ENCODE measurements around the gene SDSL.
A peak's percentile ranks its signal among the peaks of the same experiment; 100 is the strongest.

Gene SDSL, protein sequence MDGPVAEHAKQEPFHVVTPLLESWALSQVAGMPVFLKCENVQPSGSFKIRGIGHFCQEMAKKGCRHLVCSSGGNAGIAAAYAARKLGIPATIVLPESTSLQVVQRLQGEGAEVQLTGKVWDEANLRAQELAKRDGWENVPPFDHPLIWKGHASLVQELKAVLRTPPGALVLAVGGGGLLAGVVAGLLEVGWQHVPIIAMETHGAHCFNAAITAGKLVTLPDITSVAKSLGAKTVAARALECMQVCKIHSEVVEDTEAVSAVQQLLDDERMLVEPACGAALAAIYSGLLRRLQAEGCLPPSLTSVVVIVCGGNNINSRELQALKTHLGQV

DNA sequence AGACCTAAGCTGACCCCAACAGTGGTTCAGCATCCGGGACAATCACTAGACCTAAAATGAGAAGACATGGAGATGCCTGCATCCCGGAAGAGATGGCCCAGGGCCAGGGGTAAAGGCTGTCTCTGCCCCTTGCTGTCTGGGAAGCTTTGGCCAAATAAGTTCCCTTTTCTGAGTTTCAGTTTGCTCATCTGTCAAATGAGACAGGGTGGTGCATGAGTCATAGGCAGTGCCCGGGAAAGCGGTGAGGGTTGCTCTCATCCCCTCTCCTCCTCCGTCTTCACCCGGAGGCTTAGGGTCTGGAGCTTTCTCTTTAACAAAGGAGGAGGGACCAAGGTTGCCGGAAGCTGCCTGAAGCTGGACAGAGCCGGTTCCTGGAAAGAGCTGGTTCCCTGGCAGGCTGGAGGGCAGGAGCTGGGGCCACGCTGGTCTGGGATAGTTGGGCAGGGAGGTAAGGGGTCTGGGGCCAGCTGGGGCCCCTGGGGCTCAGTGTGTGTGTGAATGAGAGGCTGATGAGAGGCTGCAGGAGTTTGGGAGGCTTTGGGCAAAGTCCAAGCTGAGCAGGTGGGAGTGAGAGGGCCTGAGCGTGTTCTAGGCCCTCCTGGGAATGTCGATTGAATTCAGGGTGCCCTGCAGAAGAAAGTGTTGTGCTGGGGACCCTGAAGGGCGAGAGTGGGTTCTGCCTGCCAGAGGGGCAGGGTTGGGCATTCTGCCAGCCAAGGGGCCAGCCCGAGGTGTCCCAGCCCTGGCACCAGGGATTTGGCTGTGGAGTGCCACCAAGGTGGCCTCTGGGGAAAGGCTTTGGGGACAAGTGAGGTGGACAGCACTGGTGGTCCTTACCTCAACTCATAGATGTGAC lies at the start of gene SDSL:
TSS of gene SDSL (plus strand) at position 351 of the 856 bp plus-strand sequence. CDS start 5,603 bp downstream, outside the sequence.
- peak; percentile 89 for DNase-seq (ENCODE audit: low read depth, low spot score)

DNA sequence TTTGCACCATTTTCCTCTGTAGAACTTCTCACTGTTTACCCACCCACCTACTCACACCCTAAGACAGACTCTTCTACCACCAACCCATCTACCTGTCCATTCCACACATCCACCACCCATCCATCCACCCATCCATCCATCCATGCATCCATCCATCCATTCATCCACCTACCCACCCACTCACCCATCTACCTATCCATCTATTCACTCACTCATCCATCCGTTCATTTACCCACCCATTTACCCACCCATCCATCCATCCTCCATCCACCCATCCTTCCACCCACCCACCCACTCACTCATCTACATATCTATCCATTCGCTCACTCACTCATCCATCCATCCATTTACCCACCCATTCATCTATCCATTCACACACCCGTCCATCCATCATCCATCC lies 48.7 kb upstream of the SDSL start:
- DNase-seq (ENCODE audit: low read depth, low spot score) = no peak

DNA sequence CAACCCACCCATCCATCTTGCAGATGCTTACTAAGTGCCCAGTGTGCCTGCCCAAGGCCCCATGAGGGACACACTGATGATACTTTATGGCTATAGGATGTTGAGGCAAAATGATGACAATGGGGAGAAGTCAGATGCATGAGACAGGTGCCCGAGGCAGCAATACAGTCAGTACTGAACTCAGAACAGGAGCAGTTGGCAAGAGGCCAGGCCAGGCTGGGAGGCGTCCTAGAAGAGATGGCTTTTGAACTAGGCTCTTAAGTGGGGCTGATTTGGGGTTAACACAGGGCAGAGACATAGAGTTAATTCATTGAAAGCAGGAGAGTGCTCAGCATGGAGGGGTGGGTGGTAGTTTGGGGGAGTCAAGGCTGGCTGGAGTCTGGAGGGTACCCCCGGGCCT lies 48.2 kb upstream of the SDSL start:
- no peak for DNase-seq (ENCODE audit: low read depth, low spot score)

DNA sequence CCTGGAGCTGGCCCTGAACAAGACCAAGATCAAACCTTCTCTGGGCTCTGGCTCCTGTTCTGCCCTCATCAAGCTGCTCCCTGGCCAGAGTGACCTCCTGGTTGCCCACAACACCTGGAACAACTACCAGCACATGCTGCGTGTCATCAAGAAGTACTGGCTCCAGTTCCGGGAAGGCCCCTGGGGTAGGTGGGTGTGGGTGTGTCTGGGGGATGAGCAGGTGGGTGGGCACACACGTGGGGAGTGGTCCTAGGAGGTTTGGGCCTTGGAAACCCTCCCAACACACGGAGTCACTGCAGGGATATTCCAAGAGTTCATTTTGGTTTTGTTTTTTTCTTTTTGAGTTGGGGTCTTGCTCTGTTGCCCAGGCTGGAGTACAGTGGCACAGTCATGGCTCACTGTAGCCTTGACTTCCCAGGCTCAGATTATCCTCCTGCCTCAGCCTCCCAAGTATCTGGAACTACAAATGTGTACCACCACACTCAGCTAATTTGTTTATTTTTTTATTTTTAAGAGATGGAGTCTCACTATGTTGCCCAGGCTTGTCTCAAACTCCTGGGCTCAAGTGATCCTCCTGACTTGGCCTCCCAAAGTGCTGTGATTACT lies 47.3 kb upstream of the SDSL start:
- no peak for DNase-seq (ENCODE audit: low read depth, low spot score)

DNA sequence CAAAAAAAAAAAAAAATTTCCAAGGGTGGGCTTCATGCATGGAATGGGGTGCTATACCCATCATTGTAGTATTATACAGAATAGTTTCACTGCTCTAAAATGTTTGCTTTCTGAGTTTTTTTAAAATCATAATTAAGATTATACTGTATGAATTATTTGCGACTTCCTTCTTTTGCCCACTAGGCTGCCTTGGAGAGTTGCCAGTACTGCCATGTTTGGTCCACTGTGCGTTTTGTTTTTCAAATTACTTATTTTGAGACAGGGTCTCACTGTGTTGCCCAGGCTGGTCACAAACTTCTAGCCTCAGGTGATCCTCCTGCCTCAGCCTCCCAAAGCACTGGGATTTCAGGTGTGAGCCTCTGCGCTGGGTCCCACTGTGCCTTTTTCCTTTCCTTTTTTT lies 43.9 kb upstream of the SDSL start:
- no peak for DNase-seq (ENCODE audit: low read depth, low spot score)

DNA sequence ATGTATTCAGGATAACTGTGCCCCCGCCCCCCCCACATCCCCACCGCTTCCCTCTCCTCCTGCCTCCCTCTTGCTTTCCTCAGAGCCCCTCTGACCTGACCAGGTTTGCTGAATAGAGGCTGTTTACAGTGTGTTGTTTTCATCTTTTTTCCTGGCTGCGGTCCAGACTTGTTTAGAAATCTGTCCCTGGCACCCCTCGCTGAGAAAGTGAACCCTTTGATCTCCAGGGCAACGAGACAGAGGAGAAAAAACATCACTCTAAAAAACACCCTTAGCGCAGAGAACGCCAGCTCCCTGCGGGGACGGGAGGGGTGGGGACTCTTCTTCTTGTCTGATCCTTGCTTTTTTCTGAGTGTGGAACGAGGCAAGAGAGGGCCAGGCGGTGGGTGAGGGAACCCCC lies 41.0 kb upstream of the SDSL start:
- peak; percentile 27 for DNase-seq (ENCODE audit: low read depth, low spot score)

DNA sequence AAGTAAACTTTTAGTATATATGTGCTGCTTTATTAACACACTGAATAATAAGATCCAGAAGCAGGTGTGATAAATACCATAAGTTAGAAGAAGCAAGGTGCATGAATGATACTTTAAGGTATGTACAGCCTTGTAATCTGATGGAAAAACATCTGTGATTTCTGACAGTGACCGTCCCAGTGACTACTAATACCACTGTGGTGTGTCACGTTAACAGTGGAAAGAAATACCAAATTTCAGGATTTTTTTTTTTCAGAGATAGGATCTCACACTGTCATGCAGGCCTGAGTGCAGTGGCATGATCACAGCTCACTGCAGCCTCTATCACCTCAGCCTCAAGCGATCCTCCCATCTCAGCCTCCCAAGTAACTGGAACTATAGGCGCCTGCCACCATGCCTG lies 40.0 kb upstream of the SDSL start:
- DNase-seq (ENCODE audit: low read depth, low spot score) = no peak

DNA sequence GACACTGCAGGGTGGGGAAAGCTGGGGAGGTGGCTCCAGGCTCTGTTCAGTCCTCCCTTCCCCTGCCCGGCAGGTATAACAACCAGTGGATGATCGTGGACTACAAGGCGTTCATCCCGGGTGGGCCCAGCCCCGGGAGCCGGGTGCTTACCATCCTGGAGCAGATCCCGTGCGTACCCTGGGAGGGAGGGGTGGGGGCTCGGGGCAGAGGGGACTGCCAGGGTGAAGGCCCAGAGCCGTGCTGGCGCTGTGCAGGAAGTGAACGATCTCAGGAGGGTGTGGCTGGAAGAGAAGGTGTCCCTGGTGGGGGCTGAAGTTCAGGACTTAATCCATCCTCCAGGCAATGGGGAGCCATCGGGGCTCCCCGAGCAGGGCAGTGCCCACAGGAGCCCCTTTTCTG lies 37.4 kb upstream of the SDSL start:
- DNase-seq (ENCODE audit: low read depth, low spot score) = no peak

DNA sequence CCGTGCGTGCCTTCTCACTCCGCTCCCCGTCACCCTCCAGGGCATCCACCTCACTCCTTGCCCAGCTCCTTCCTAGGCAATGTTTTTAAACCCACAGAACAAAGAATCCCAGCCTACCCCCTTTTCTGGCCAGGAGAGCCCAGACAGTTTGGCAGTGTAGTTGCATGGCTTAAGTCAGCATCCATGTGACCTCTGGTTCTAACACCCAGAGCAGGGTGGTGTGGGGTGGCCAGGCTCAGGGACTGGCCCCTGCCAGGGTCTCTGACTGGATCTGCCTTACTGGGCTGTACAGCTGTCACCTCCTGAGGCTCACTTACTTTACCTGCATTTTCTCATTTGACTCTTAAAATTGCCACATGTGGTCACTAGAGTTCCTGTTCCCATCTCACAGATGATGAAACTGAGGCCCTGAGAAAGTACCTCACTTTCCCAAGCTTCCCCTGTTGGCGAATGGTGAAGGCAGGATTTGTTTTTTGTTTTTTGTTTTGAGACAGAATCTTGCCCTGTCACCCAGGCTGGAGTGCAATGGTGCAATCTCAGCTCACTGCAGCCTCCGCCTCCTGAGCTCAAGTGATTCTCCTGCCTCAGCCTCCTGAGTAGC lies 36.8 kb upstream of the SDSL start:
- no peak for DNase-seq (ENCODE audit: low read depth, low spot score)

DNA sequence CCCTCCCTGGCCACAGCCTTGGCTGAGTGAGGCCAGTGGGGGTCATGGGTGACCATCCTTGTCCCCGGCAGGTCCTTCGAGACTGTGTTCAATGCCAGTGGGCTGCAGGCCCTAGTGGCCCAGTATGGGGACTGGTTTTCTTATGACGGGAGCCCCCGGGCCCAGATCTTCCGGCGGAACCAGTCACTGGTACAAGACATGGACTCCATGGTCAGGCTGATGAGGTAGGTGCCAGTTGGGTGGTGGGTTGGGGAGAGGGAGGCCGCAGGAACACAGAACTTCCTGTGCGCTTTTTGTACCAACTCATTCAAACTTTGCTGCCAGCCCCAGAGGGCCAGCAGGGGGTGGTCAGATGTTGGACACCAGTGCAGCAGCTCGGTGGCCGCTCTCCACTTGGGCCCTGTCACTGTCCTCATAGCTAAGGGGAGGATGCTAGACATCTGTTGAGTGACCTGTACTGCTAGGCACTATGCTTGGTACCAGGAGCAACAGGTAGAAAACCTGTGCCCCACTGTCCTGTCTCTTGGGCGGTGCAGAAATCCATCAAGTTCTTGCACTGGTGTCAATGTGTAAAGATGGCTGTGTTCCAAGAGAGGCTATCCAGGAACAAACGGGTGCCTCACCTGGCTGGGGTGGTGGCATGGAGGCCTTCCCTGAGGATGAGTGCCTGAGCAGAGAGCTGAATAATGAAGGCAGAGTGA lies 35.2 kb upstream of the SDSL start:
- no peak for DNase-seq (ENCODE audit: low read depth, low spot score)

DNA sequence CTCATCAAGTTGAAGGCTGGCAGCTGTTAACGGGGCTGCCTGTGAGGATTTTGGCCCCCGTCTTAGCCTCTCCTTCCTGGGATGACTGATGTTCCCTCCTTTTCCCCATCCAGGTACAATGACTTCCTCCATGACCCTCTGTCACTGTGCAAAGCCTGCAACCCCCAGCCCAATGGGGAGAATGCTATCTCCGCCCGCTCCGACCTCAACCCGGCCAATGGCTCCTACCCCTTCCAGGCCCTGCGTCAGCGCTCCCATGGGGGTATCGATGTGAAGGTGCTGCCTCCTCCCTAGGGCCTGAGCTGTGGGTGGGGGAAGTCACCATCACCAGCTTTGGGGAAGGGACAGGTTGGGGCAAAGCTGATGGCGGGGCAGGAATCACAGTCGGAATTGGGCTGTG lies 34.5 kb upstream of the SDSL start:
- DNase-seq (ENCODE audit: low read depth, low spot score) = no peak

DNA sequence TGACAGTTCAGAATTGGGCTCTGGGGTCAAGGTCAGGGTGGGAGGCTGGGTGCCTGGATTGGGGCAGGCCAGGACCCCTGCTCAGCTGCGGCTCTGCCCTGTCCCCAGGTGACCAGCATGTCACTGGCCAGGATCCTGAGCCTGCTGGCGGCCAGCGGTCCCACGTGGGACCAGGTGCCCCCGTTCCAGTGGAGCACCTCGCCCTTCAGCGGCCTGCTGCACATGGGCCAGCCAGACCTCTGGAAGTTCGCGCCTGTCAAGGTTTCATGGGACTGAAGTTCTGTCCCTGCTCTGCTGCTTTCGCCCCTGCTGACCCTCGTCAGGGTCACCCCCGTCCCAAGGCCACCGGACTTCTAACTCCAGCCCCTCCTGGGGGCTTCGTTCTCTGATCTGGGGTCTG lies 33.8 kb upstream of the SDSL start:
- DNase-seq (ENCODE audit: low read depth, low spot score) = no peak

DNA sequence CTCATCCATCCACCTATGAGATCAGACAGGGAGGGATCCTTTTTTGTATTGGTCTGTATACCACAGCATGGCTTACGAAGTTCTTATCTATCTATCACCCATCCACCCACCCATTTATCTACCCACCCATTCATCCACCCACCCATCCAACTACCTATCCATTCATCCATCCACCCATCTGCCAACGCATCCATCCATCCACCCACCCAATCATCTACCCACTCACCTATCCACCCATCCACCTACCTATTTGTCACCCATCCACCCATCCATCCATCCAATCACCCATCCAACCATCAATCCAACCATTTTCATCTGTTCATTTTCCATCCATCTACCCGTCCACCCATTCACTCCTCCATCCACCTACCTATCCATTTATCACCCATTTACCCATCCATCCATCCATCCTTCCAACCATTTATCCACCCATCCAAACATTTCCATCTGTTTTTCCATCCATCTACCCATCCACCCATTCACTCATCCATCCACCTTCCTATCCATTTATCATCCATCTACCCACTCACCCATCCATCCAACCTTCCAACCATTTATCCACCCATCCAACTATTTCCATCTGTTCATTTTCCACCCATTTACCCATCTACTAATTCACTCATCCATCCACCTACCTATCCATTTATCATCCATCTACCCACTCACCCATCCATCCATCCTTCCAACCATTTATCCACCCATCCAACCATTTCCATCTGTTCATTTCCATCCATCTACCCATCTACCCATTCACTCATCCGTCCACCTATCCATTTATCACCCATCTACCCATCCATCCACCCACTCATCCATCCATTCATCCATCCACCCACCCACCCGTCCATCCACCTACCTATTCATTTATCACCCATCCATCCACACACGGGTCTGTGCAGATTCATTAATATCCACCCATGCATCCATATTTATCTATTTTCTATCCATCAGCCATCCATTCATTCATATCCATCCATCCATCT lies 31.8 kb upstream of the SDSL start:
- no peak for DNase-seq (ENCODE audit: low read depth, low spot score)

DNA sequence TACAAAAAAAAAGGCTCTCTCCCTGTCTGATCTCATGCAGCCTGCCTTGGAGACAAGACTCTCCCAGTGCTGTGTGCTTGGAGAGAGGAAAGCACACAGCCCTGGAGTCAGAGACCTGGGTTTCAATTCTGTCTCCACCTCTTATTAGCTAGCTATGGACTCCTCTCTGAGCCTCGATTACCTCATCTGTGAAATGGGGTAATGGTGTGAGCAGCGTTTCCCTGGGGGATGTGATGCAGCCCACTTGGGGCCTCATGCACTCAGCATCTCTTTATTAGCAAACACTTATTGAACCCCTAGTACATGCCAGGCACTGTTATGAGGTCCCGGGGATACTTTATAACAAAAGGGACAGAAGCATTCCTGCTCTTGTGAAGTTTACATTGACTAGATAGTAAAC lies 31.0 kb upstream of the SDSL start:
- no peak for DNase-seq (ENCODE audit: low read depth, low spot score)

DNA sequence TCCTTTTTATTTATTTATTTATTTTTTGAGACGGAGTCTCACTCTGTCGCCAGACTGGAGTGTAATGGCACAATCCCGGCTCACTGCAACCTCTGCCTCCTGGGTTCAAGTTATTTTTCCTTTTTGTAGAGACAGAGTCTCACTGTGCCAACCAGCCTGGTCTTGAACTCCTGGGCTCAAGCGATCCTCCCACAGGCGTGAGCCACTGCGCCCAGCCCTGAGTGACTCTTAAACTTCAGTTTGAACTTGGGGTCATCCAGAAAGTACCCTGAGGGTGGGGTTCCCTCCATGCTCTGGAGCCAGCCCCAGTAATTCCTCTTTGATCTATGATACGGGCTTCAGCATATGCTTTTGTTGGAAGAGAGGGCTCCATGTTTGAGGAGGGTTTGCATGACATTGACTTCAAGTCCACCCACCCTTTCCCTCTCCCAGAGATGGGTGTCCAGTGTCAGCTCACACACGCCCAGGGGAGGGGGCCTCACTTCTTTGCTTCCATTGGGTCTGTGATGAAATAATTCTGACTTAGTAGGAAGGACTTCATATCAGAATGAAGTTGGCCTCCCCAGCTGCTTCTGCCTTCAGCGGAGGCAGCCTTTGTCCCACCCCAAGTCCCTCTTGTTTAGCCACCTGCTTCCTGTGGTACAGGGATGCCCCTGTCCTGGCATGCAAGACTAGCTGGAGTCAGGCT lies 30.4 kb upstream of the SDSL start:
- DNase-seq (ENCODE audit: low read depth, low spot score) = no peak

DNA sequence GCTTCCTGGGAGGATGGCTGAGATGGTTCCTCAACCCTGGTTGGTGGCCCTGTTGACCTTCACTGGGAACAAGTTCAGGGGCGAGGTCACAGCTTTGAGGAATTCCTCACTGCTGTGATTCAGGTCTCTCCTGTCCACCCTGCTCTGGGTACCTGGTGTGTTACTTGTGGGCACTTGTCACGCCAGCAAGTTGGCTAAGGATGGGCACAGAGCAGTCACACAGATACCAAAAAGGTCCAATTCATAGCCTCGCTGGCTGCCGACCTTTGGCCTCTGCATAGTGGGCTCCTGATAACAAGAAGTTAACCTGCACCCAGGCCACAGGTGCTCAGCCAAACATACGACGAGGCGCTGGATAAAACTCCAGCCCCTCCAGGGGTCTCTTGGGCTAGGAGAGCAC lies 29.7 kb upstream of the SDSL start:
- DNase-seq (ENCODE audit: low read depth, low spot score) = no peak

DNA sequence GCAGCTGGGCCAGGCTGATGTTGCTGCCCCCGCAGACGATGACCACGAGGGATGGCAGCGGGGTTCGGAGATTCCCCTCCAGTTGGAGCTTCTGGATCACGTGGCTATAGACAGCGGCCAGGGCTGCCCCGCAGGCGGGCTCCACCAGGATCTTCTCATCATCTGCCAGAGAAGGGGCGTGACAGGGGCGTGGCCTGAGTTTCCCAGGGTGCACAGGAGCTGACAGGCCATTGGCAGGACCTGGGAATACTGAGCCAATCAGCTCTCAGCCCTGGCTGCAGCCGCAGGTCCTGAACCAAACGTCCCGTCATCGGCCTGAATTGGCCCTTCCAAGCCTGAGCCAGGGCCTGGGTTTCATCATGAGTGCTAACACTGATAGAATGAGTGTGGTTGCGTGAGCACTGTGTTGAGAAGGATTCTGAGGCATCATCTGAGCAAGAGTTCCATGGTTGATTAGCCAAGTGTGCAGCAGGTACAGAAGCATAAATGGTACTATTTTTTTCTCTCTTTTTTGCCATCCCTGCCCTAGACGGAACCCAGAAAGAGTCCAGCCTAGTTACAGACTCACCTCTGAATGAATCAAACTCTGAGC lies 29.1 kb upstream of the SDSL start:
- no peak for DNase-seq (ENCODE audit: low read depth, low spot score)

DNA sequence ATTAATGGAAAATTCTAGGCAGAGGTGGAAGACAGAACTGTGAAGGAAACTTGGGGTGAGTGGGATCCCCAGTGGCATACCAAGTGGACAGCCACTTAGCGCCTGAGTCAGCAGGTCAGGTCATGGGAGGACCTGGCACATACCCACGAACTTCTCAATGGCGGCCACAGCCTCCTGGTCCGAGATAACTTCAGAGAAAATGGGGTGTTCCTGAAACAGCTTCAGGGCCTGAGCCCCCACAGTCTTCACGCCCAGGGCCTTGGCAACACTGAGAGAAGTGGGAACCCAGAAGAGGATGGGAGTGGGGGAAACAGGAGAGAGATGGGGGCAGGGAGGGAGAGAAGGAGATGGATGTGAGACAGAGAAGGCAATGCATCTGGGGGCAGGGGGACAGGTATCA lies 28.4 kb upstream of the SDSL start:
- DNase-seq (ENCODE audit: low read depth, low spot score) = no peak

DNA sequence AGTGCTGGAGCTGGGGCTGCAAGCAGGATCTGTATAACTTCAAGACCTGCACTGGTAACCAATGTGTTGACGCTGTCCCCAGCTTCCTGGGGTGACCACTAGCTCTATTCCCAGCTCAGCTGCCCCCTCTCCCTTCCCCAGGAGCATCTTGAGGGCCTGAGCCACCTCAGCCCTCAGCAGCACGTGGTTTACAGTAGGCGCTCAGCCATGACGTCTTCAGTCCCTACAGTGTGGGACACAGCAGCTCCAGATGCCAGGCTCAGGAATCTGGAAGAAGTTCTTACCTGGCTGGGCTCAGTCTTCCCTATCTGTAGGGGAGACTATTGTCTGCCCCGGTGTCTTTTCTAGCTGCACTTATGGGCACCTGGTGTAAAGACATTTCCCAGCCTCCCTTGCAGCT lies 27.1 kb upstream of the SDSL start:
- no peak for DNase-seq (ENCODE audit: low read depth, low spot score)

DNA sequence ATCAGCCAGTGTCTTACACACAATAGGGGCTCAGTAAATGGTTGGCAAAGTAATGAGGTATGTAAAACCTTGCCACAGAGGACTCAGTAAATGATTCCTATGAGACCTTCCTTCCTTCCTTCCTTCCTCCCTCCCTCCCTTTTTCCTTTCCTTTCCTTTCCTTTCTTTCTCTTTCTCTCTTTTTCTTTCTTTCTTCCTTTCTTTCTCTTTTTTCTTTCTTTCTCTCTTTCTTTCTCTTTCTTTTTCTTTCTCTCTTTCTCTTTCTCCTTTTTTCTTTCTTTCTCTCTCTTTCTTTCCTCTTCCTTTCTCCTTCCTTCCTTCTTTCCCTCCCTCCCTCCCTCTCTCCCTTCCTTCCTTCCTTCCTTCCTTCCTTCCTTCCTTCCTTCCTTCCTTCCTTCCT lies 26.0 kb upstream of the SDSL start:
- no peak for DNase-seq (ENCODE audit: low read depth, low spot score)

Measured in astrocyte of the hippocampus (primary cell).